B cell (primary cell): ENCODE measurements around the gene HOGA1. TPM values are rescaled to one million over a fixed set of nuclear protein-coding genes. Genes with fewer than 3 reads are reported as not detected.

ENCODE experiments used
- ATAC-seq: fragments of 200-7000 bp; cut with Tn5 transposase; one replicate; pipeline ENCODE4 v1.10.0; 2021; ENCODE audit warnings: low read depth, mild to moderate bottlenecking, moderate number of reproducible peaks, moderate library complexity
- CTCF ChIA-PET: fragments of 350-600 bp; sonication (Branson Sonifier 250); formaldehyde crosslinking; loops from one replicate; lab custom pipeline; 2021; ENCODE audit warnings: antibody characterized with exemption, inconsistent platforms; lab: Charles Lee
- POLR2A ChIA-PET: fragments of 350-600 bp; sonication (Branson Sonifier 250); formaldehyde crosslinking; loops from one replicate; lab custom pipeline; 2021; ENCODE audit warnings: antibody characterized with exemption; lab: Charles Lee
- DNase-seq: peaks from one replicate; pipeline ENCODE4 v3.0.0; 2013
- H2AFZ ChIP-seq: 2 replicates; pipeline ENCODE4 v1.6.1; 2012; ENCODE audit warnings: mild to moderate bottlenecking, low read depth, low read length; ENCODE audit not compliant: insufficient read depth, poor library complexity, severe bottlenecking
- H3K27ac ChIP-seq, 2 donors: 1 replicate in 1 of 2; 2 replicates in 1 of 2; pipeline ENCODE4 v1.5.1; 2012 to 2013; ENCODE audit warnings: low read length in 2 of 2, mild to moderate bottlenecking in 2 of 2, moderate library complexity in 1 of 2
- H3K27me3 ChIP-seq, 4 experiments: fragments of 200-600 bp in 1 of 4; sonication (generic) in 1 of 4; replicated peaks in 1 of 4; 1 replicate in 2 of 4; 2 replicates in 2 of 4; pipeline versions ENCODE4 v1.6.1 to v1.7.0; 2013 to 2016; ENCODE audit warnings: low read length in 3 of 4, mild to moderate bottlenecking in 2 of 4, mixed read lengths in 1 of 4, moderate library complexity in 1 of 4; ENCODE audit not compliant: insufficient read depth in 4 of 4, control insufficient read depth in 3 of 4; ENCODE audit errors: control extremely low read depth in 1 of 4
- H3K36me3 ChIP-seq, 2 experiments: replicated peaks in 1 of 2; 1 replicate in 1 of 2; 2 replicates in 1 of 2; pipeline versions ENCODE4 v1.6.1 to v1.7.1; 2013; ENCODE audit warnings: low read length in 1 of 2; ENCODE audit not compliant: insufficient read depth in 2 of 2, control insufficient read depth in 1 of 2; ENCODE audit errors: control extremely low read depth in 1 of 2, extremely low read depth in 1 of 2
- H3K4me1 ChIP-seq, 2 donors: fragments of 200-600 bp in 1 of 2; sonication (generic) in 1 of 2; 1 replicate in 1 of 2; 2 replicates in 1 of 2; pipeline versions ENCODE4 v1.5.1 to v1.6.1; 2013 to 2017; ENCODE audit warnings: low read length in 2 of 2; ENCODE audit not compliant: control insufficient read depth in 2 of 2, insufficient read depth in 2 of 2
- H3K4me2 ChIP-seq: replicated peaks from 2 replicates; pipeline ENCODE3; 2012; ENCODE audit warnings: mild to moderate bottlenecking, low read depth, low read length; ENCODE audit not compliant: poor library complexity, severe bottlenecking
- H3K4me3 ChIP-seq, 5 experiments: fragments of 200-600 bp in 1 of 5; sonication (generic) in 1 of 5; 1 replicate in 3 of 5; 2 replicates in 2 of 5; pipeline versions ENCODE4 v1.5.1 to v1.7.0; 2011 to 2016; ENCODE audit warnings: low read length in 4 of 5, mild to moderate bottlenecking in 4 of 5, low read depth in 2 of 5, control low read depth in 1 of 5, moderate library complexity in 1 of 5; ENCODE audit not compliant: insufficient read depth in 1 of 5; ENCODE audit errors: control extremely low read depth in 1 of 5, extremely low read depth in 1 of 5
- H3K79me2 ChIP-seq: fragments of 200-600 bp; sonication (generic); one replicate; pipeline ENCODE4 v1.6.0; 2016; ENCODE audit warnings: low read length; ENCODE audit not compliant: control insufficient read depth, insufficient read depth
- H3K9ac ChIP-seq: fragments of 200-600 bp; sonication (generic); 2 replicates; pipeline ENCODE4 v1.6.1; 2017; ENCODE audit warnings: mild to moderate bottlenecking, low read length, moderate library complexity
- H3K9me3 ChIP-seq, 3 donors: one replicate each; pipeline versions ENCODE4 v1.6.1 to v1.7.1; 2013; ENCODE audit warnings: low read length in 2 of 3; ENCODE audit not compliant: control insufficient read depth in 2 of 3, insufficient read depth in 1 of 3; ENCODE audit errors: control extremely low read depth in 1 of 3
- H4K20me1 ChIP-seq: 2 replicates; pipeline ENCODE4 v1.6.0; 2012; ENCODE audit warnings: mild to moderate bottlenecking, low read length; ENCODE audit not compliant: insufficient read depth, control insufficient read depth, poor library complexity, severe bottlenecking
- H3K27ac Mint-ChIP-seq: one replicate; pipeline ENCODE4 v1.8.0; 2021; ENCODE audit warnings: mixed read lengths
- H3K27me3 Mint-ChIP-seq: one replicate; pipeline ENCODE4 v1.8.0; 2021; ENCODE audit warnings: mixed read lengths
- H3K4me1 Mint-ChIP-seq: one replicate; pipeline ENCODE4 v1.8.0; 2021; ENCODE audit warnings: mixed read lengths
- H3K4me3 Mint-ChIP-seq: one replicate; pipeline ENCODE4 v1.8.0; 2021; ENCODE audit warnings: mixed read lengths
- H3K9me3 Mint-ChIP-seq: one replicate; pipeline ENCODE4 v1.8.0; 2022; ENCODE audit warnings: mixed read lengths; ENCODE audit not compliant: insufficient read depth
- CTCF ChIP-seq: fragments of 200-600 bp; IDR thresholded peaks from one replicate; pipeline ENCODE4 v1.8.0; 2022; ENCODE audit warnings: antibody characterized with exemption, mild to moderate bottlenecking
- EZH2 ChIP-seq: IDR thresholded peaks from 2 replicates; pipeline ENCODE4 v1.6.1; 2012; ENCODE audit warnings: borderline replicate concordance, low read depth, mild to moderate bottlenecking, moderate library complexity, low read length; ENCODE audit not compliant: insufficient read depth, poor library complexity, severe bottlenecking
- WGBS: methylation state at CpG from one replicate; pipeline ENCODE4 v1.1.5; 2013; ENCODE audit warnings: missing lambda C conversion rate; ENCODE audit not compliant: insufficient coverage; 5-methylcytosine and 5-hydroxymethylcytosine counted together
- intact Hi-C: fragments of 100-400 bp; cut with micrococcal nuclease; formaldehyde crosslinking; loops from one replicate; pipeline ENCODE4 v1.10.0; 2022
- polyA plus RNA-seq: library from polyadenylated mRNA; depleted of rRNA; stranded (reverse); fragments of >200 nt; gene quantifications from 2 replicates; pipeline ENCODE4 v1.2.3, GENCODE V29; 2012
- total RNA-seq, 2 donors: library from RNA; stranded (reverse); fragments of 120-200 nt in 1 of 2; gene quantifications; 1 replicate in 1 of 2; 2 replicates in 1 of 2; pipeline versions ENCODE4 v1.2.3 to v1.2.4, GENCODE V29; 2013 to 2022

Gene HOGA1
- total and polyA plus RNA-seq, 2 donors (not counting 1 experiment from before 2014, with no cell fraction given), result not detected

DNA sequence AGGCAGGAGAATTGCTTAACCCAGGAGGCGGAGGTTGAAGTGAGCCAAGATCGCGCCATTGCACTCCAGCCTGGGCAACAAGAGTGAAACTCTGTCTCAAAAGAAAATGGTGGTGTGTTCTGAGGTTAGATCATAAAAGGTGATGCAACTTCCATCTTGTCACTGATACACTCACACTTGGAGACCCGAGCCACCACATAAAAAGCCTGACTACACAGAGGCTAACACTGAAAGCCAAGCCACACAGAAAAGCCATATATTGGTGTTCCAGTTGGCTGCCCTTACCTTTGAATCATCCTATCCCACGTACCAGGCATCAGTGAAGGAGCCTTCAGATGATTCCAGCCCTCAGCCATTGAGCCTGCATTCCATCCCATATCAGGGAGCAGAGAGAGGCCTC is 45.1 kb downstream of the HOGA1 start:
- ChIA-PET POLR2A (no interaction called here), CTCF (no interaction called here)
- H3K27me3 Mint-ChIP-seq, result no peaks in the 10 kb centered on the region
- DNase-seq, result no peak
- no peak for ATAC-seq
- H3K36me3 ChIP-seq, result no peaks in the 10 kb centered on the region
- H3K4me3 Mint-ChIP-seq, result no peak overlapping the region
- WGBS, result 87% methylated on average over 5 of the region's 5 CpGs
- no peaks in the 10 kb centered on the region for H3K9me3 Mint-ChIP-seq
- no peak overlapping the region for H3K4me3 ChIP-seq
- TF ChIP-seq CTCF (no peak), EZH2 (no peak)
- peaks cover 0 to 11% of the 10 kb centered on the region in 2 donors for H3K4me1 ChIP-seq
- H3K27me3 ChIP-seq, result peaks cover 0 to 6% (median 0%) of the 10 kb centered on the region in 4 experiments
- H2AFZ ChIP-seq, result no peak overlapping the region
- no peaks in the 10 kb centered on the region for H3K9me3 ChIP-seq
- intact Hi-C loops, result no loop called here
- H3K9ac ChIP-seq, result no peak overlapping the region
- no peak overlapping the region for H3K4me2 ChIP-seq
- H4K20me1 ChIP-seq, result no peaks in the 10 kb centered on the region
- peaks cover 13% of the 10 kb centered on the region for H3K4me1 Mint-ChIP-seq
- no peak overlapping the region for H3K27ac Mint-ChIP-seq
- no peak overlapping the region for H3K27ac ChIP-seq
- H3K79me2 ChIP-seq, result no peaks in the 10 kb centered on the region

GRCh38 chr10:97631098-97631497 is 46.9 kb downstream of the HOGA1 start:
- Histone ChIP-seq H3K4me2 (no peak overlapping the region), H3K9ac (no peak overlapping the region), H4K20me1 (no peaks in the 10 kb centered on the region), H3K4me1 (peaks cover 0 to 11% of the 10 kb centered on the region in 2 donors), H3K27me3 (peaks cover 0 to 6% (median 0%) of the 10 kb centered on the region in 4 experiments), H3K79me2 (no peaks in the 10 kb centered on the region), H3K27ac (no peak overlapping the region), H2AFZ (no peak overlapping the region), H3K9me3 (no peaks in the 10 kb centered on the region), H3K4me3 (no peak overlapping the region), H3K36me3 (no peaks in the 10 kb centered on the region)
- DNase-seq (no peak), ATAC-seq (no peak)
- Mint-ChIP-seq H3K27me3 (no peaks in the 10 kb centered on the region), H3K4me1 (peaks cover 13% of the 10 kb centered on the region), H3K27ac (no peak overlapping the region), H3K9me3 (no peaks in the 10 kb centered on the region), H3K4me3 (no peak overlapping the region)
- intact Hi-C loops, result no loop called here
- TF ChIP-seq EZH2 (no peak), CTCF (no peak)
- POLR2A ChIA-PET, result no interaction called here
- CTCF ChIA-PET, result no interaction called here
